ENCODE measurements around the gene CLCN3.
"Not testable (repeated sequence)": the region's sequence is repeated elsewhere in the genome, so short reads cannot be mapped to it uniquely, and the experiment has no call there.

CLCN3 gene

DNA sequence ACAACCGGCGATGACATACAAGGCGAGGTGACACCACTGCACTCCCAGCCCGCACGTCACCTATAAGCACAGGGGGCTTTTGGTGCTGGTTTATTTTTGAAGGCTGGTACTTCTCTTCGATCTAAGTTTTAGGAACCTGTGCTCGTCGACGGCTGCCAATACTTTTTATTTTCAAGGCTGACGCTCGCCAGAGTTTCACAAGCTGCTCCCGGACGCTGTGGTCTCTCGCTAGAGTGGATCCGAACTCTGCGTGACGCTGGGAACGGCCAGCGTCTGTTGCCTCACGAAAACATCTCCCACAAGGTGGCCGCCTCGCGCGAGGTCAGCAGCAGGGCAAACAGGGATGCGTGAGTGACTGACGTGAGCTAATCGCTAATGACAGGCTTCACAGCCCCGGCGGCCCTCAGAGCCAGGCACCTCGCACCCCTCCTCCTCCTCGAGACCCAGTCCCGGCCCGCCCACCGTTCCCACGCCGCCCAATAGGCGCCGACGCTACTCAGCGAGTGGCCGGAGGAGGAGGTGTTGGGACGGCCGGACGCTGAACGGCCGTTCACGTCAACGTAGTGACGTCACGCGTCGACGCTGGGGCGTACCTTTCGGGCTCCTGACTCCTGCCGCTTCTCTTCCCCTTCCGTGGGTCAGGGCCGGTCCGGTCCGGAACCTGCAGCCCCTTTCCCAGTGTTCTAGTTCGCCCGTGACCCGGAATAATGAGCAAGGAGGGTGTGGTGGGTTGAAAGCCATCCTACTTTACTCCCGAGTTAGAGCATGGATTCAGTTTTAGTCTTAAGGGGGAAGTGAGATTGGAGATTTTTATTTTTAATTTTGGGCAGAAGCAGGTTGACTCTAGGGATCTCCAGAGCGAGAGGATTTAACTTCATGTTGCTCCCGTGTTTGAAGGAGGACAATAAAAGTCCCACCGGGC, at the start of gene CLCN3:
Gene CLCN3 (plus strand): TSS at position 621 of the 922 bp plus-strand sequence. CDS start 15,351 bp downstream, outside the sequence.
- peak; percentile 84 for DNase-seq (ENCODE audit: low read depth)

DNA sequence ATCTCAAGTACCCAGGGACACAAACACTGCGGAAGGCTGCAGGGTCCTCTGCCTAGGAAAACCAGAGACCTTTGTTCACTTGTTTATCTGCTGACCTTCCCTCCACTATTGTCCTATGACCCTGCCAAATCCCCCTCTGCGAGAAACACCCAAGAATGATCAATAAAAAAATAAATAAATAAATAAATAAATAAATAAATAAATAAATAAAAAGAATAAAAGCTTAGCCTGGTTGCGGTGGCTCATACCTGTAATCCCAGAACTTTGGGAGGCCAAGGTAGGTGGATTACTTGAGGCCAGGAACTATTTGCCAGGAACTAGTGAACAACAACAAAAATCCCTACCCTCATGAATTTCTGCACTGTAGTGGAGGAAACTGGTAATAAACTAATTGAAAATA, 49.4 kb upstream of the CLCN3 start:
- DNase-seq (ENCODE audit: low read depth): not testable (repeated sequence)

DNA sequence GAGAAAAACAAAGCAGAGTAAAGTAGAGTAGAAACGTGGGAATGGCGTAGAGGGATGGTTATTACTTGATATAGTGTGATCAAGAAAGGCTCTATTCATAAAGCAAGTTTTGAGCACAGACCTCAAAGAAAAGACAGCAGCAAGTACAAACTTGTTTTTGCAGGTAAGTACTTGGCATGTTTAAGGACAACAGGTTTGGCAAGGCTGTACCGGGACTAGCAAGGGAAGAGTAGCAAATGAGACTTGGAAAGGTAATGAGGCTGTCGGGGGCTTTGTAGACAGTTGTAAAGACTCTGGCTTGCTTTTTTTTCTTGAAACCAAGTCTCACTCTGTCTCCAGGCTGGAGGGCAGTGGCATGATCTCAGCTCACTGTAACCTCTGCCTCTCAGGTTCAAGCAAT, 48.9 kb upstream of the CLCN3 start:
- no peak for DNase-seq (ENCODE audit: low read depth)

DNA sequence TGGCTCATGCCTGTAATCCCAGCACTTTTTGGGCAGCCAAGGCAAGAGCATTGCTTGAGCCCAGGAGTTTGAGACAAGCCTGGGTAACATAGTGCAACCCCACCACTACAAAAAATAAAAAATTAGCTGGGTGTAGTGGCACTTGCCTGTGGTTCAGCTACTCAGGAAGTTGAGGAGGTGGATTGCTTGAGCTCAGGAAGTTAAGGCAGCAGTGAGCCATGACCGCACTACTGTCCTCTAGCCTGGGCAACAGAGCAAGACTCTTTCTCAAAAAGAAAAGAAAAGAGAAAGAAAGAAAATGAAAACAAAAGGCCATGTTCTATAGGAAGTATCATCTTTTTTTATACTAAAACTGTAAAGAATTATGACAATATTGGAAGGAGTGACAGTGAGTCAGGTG, 46.5 kb upstream of the CLCN3 start:
- DNase-seq (ENCODE audit: low read depth): no peak

DNA sequence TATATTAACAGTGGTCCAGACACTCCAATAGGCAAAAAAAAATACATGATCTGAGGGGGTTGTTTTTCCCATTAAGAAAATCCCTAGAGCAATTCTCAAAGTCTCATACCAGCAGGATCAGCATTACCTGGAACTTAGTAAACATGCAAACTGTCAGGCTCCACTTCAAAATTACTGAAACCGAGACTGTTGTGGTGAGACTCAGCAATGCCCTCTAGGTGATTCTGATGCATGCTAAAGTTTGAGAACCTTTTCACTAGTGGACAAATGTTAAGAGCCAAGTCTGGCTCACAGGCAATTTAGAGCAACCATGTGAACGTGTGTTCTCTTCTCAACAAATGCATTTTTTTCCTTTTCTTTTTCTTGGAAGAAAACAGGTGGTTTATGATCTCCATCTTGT, 38.2 kb upstream of the CLCN3 start:
- DNase-seq (ENCODE audit: low read depth): no peak

DNA sequence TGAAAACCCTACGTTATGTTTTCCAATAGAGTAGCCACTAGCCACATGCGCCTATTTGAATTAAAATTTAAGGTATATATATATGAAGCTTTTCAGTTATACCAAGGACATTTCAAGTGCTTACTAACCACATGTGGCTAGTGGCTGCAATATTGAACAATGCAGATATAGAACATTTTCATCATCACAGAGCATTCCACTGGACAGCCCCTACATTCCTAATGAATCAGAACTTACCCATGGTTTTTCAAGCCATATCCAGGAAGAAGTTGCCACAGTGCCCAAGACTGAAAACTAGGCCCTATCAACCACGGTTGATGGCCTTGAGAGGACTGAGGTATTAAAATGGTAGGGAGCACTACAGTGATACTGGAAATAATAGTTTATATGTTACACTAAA, 37.7 kb upstream of the CLCN3 start:
- DNase-seq (ENCODE audit: low read depth): no peak

DNA sequence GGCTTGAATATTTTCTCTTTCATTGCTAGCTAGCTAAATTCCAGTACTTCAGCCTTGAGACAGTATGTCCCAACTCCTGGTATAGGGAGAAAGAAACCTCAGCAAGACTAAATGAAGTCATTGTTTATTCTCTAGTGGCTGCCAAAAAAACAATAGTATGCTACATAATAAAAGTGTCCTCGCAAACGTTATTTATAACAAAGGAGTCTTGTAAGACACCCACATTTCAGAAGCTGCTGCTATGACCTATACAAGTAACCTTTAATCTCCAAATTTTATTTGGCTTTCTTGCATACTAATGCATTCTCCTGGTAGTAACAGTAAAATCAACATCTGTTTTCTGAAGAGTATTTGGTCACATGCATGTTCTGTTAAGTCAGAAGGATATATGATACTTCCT, 36.8 kb upstream of the CLCN3 start:
- no peak for DNase-seq (ENCODE audit: low read depth)

DNA sequence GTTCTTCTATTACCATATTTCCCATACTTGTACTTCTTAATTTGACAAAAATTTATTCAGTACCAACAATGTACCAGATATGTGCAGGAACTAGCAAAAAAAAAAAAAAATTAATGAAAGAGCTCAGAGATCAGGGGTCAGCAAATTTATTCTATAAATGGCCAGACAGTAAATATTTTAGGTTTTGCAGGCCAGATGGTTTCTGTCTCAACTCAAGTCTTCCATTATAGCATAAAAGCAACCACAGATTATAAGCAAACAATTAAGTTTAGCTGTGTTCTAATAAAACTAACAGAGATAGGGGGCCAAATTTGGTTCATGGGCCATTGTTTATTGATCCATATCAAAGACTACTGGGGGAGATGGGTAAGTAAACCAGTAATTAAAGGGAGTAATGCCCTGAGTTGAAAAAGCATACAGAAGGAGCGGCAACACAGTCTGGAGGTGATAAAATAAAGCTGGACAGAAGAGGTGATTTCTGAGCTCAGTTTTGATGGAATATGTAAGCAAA, 27.3 kb upstream of the CLCN3 start:
- DNase-seq (ENCODE audit: low read depth): no peak

DNA sequence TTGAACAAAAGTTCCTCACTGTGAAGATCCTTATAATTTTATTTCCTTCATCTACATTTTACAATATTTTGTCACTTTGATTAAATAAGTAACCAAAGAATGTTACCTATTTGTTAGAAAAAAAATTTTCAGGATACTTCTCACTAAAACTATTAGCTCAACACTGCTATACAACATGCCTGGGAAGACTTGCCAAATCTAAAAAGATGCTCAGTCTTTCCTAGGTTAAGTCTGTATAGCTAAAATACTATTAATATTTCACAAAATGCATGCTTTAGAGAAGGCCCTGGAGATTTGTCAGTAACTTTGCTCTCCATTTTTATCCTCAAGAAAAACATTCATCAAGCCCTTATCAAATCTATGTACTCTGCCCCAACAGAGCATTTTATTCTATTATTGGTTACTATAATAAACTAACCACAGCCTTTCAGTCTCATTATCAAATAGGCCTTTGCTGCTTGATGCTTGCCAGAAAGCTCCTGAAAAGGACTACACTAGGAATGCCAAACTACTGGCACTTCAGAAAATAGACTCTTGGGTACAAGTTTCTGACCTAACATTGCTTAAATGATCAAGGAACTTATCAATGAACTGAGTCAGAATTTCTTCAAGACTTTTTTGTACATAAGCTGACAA, 25.7 kb upstream of the CLCN3 start:
- DNase-seq (ENCODE audit: low read depth): no peak

DNA sequence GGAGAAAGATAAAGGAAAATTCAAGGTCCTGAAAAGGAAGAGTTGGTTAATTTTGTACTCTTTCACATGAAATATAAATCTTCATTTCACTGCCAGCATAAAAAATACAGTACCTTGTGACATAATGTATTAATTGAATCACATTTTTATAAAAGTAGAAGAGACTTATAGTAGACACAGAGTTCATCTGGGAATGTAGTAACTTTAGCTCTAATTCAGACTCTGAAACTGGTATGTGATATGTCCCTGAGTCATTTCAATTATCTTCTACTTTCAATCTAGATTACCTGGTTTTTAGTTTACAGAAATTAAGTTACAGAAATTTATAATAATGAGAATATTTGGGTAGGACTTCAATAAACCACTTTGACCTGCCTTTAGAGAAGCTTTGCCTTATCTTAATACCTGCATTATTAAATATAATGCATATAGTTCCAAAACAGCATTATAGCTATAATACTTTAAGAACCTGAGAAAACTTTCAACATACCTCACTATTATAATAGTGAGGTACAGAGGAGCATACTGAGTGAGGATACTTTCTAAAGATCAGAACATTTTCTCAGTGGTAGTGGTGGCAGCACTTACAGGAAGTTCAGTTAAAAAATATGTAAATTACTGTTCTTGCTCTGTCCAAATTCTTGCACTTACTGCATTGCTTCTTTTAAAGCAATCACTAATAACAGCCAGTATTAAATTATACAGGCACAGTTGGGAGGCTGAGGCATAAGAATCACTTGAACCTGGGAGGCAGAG, 19.2 kb upstream of the CLCN3 start:
- no peak for DNase-seq (ENCODE audit: low read depth)

DNA sequence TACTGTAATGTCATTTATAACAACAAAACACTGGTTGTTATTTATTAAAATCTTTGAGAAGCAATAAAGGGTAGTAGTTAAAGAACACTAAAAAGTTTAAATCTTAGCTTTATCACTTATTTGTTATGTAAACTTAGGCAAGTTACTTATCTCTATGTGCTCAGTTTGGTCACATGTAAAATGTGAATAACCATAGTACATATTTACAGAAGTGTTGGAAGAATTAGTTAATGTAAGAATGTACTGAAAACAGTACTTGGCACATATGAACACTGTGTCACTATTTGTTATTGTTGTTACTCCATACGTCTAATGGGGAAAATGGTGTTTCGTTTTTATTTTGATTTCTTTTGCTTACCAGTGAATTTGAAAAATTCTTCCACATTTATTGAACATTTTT, 17.1 kb upstream of the CLCN3 start:
- DNase-seq (ENCODE audit: low read depth): no peak

DNA sequence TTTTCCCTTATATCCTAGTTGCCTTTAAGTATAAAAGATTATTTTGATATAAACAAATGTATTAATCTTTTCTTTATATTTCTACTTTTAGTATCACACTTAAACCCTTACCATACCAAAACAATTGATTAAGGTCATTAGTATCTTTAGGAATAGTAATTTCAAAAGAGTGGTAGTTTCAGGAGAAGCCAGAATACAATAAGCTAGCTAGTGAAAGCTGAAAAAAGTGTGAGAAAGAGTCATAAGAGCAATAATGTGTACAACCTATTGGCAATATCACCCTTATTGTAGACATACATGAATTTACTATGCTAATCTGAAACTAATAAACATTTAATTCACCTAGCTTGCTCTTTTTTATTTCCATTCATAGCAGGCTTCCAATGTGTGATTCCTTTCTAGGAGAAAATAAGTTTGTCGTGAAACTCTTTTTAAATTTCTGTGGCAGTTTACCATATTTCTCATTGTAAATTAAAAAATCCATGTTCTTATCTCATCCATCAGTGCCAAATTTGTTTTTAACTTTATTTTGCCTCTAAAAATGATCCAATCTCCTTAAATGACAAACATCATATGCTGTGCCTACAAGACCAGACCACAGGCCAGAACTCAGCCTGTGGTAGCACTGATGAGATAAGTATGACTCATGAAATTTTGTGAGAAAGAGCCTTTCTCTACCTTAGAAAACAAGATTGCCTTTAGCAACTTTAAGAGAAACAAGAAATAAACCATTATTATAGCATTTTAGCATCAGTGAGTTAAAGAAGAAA, 16.1 kb upstream of the CLCN3 start:
- DNase-seq (ENCODE audit: low read depth): no peak

DNA sequence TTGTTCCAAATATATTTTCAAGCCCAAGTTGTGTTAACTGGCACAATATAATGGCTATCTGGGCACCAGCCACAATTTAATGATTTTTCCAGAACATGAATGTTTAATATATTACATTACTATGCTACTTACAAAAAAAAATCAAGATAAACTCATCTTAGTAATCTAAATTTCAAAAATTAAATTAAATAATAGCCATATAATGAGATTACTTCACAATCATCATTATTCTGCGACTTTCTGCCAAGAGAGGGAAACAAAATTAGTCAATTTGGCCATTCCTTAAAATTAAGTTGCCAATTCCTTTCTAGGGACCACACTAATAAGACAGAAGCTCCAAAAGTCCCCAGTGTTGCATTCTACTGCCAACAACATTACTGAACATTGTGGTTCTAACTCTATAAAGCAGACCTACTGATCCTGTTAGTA, 15.5 kb upstream of the CLCN3 start:
- DNase-seq (ENCODE audit: low read depth): no peak

DNA sequence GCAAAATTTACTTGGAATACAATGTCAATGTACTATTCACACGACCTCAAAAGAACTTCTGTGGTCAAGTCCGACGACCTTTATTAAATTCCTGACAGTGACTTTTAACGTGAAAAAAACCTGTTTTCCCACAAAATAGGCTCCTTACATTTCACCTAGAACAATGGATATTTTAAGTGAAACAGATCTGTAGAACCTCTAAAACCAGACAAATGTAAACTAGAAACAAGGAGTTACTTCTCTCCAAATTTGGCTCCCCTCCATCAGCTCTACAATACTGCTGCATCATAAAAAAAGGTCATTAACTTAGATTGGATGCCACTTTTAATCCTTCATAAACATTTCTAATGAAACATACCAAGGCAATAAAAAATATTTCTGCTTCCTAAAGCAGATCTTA, 9.2 kb upstream of the CLCN3 start:
- DNase-seq (ENCODE audit: low read depth): no peak

DNA sequence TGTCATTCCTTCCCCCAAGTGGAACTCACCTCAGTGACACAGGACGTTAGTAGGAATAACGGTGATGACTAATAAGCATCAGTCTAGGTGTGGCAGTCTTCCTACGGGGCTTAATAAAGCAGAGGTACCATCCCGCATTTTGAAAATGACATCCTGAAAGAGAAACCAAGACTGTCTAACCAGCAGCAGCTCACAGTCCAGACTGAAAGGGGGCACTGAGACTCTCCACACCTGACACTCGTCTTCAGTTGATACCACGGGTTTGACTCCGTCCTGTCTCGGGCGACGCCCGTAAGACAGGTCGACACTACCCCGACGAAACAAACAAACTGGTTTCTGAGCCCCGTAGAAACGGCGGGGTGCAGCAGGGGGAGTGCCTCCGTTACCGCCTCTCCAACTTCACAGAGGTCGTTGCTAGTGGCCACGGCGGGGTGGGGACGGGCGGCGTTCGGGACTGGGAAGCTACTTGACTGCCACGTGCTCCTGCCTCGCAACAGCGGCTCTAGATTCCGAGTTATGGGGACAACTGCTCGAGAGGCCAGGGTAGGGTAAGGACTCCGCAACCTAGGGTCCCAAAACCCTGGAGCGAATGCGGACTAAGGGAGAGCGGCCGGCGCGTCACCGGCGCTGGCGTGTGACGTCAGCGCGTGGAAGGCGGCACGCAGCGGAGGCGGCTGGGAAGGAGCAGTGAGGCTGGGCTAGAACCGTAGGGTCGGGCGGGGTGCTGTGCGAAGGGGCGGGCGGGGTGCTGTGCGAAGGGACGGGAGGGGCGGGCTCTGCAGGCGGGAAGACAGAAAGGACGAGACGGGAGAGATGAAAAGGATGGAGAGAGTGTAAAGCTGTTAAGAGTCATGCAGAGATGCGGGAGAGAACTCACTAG, 8.1 kb upstream of the CLCN3 start, which contains the start of gene NEK1:
Gene NEK1 (minus strand): TSS at position 593 of the 880 bp plus-strand sequence. CDS start 9,953 bp downstream, outside the sequence.
- DNase-seq (ENCODE audit: low read depth): peak; percentile 76

DNA sequence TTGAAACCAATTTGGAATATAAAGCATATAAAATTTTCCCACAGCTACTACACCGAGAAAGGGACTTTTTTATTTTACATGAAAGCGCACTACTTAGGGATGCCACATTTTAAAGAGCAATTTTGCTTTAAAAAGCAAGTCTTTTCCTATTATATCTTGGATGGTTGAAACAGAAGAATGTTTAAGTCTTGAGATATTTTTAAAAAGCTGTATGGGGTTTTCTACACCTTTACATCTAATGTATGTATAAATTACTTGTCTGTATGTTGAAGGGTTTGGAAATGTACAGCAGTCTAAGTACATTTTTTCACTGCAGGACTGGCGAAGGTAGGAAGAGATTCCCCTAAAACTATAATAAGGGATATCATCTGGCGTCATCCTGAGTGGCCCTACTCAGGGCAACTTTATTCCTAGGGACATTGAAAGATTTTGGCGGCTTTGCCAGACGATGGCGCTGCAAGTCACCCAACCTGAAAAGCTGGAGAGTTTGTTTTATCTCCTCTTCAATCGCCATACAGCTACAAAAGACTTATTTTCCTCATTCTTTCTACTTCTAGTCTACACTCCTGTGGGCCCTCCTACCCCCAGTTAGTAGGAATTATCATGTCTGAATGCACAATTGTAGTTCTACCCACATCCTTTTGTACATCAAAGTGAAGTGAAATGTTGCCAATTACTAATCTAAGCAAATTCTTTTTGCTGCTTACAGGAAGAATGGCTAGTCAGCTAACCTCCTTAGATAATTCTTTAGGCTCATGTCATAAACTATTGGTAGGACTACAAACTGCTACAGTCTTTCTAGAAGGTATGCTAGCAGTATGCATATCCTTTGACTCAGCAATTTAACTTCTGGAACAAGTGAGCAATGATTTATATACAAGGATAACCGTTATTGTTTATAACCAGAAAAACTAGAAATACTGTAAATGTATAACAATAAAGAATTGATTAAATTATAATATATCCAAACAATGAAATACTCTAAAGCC, 7.2 kb upstream of the CLCN3 start:
- peak; percentile 35 for DNase-seq (ENCODE audit: low read depth)

DNA sequence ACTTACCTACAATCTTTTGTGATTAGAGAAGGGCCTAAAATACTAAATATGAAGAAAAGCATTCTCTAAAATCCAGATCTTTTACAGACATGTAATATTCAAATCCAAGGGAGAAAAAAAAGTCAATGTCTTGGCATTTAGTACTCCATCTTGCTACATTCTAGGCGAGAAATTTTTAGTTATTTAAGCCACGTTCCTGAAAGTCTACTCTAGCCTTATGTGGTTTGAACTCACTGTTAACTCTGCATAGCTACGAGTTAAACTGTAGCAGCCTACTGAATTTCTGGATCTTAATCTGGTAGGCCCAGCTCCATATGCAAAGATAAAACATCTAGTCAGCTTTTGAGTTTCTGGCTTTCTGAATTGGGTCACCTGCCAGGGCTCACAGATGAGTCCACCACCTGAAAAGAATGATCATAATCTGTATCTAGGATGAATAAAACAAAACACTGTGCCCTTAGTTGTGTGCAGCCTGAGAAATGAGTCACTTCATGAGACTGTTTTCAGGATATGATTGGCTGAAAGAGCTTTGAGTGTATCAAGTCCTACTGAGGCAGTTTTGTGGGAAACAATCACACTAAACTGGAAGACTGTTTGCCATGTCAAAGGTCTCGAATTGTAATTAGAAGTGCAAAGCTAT, 4.8 kb upstream of the CLCN3 start:
- DNase-seq (ENCODE audit: low read depth): no peak

DNA sequence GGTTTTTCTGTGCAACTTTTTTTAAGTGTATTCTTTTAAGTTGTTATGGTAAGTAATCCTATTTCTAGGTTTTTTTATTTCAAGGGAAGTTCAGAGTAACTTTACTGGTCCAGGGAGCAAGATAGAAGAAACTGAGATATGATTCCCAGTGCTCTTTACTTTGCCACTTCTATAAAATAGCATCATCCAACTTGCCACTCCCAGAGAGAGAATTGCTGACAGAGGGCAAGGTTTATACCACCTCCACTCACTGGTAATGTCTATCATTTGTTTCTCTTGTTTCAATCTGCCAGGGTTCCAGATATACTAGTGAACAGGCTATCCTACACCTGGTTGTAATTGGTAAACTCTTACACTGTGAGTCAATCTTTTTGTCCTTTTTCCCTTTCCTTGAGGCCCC, 3.5 kb upstream of the CLCN3 start:
- no peak for DNase-seq (ENCODE audit: low read depth)

DNA sequence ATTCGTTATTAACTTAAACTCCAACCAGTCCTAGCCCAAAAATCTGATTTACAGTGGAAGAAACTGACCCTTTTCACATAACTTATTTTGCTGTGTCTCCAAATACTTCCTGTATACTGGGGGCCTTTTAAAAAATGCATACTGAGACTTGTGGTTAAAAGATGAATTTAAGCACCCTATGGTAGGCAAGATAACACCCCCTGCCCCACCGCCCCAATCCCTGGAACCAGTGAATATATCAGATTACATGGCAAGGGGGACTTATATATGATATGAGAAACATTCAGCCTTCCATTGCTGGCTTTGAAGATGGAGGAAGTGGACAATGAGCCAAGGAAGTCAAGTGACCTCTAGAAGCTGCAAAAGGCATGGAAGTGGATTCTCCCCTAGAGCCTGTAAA, 3.1 kb upstream of the CLCN3 start:
- DNase-seq (ENCODE audit: low read depth): no peak

Data from stimulated activated CD8-positive, alpha-beta memory T cell treated with anti-CD3 and anti-CD28 coated beads, Interleukin-7, amount 100 ng/mL, for 24 hours (primary cell).